Peyer's patch (tissue), 4 donors: ENCODE measurements around the gene HDAC4. TPM values are rescaled to one million over a fixed set of nuclear protein-coding genes. Genes with fewer than 3 reads are reported as not detected.

Experiments
- DNase-seq, 3 donors: peaks; one replicate each; pipeline ENCODE4 v3.0.0-alpha.2; 2017 to 2019
- H3K27ac ChIP-seq, 4 donors: fragments of 200-600 bp; sonication (generic); one replicate each; pipeline ENCODE4 v1.5.1; 2016 to 2019
- H3K27me3 ChIP-seq, 2 donors: fragments of 200-600 bp; sonication (generic); one replicate each; pipeline ENCODE4 v1.5.1; 2019
- H3K36me3 ChIP-seq, 3 donors: fragments of 200-600 bp; sonication (generic); one replicate each; pipeline ENCODE4 v1.5.1; 2016 to 2019
- H3K4me1 ChIP-seq, 4 donors: fragments of 200-600 bp; sonication (generic); one replicate each; pipeline ENCODE4 v1.5.1; 2016 to 2019
- H3K4me3 ChIP-seq, 4 donors: fragments of 200-600 bp; sonication (generic); 1 replicate in 3 of 4; 2 replicates in 1 of 4; pipeline ENCODE4 v1.5.1; 2016 to 2019; ENCODE audit warnings: mild to moderate bottlenecking in 1 of 4
- H3K9me3 ChIP-seq, 4 donors: fragments of 200-600 bp; sonication (generic); one replicate each; pipeline ENCODE4 v1.5.1; 2016 to 2019; ENCODE audit warnings: mild to moderate bottlenecking in 1 of 4
- POLR2A ChIP-seq, 2 donors: fragments of 450-650 bp; IDR thresholded peaks; one replicate each; pipeline ENCODE4 v1.5.1; 2017; ENCODE audit warnings: antibody characterized with exemption in 2 of 2, mild to moderate bottlenecking in 2 of 2, moderate library complexity in 2 of 2
- total RNA-seq, 4 donors: library from RNA; depleted of rRNA; stranded (reverse); fragments of >200 nt; gene quantifications; one replicate each; pipeline ENCODE4 v1.1.0, GENCODE V29; 2016
- TF ChIP-seq, protein P1 (sequence below), 6 experiments: fragments of 450-650 bp in 4 of 6; fragments of 200-600 bp in 2 of 6; sonication (generic) in 1 of 6; IDR thresholded peaks; one replicate each; pipeline ENCODE4 v1.5.1; 2017 to 2019; ENCODE audit warnings: antibody characterized with exemption in 6 of 6, mild to moderate bottlenecking in 3 of 6, moderate library complexity in 1 of 6

HDAC4 gene
- total RNA-seq, 4 donors from 2014 or later, result 28.9 to 198 (median 102) TPM

DNA sequence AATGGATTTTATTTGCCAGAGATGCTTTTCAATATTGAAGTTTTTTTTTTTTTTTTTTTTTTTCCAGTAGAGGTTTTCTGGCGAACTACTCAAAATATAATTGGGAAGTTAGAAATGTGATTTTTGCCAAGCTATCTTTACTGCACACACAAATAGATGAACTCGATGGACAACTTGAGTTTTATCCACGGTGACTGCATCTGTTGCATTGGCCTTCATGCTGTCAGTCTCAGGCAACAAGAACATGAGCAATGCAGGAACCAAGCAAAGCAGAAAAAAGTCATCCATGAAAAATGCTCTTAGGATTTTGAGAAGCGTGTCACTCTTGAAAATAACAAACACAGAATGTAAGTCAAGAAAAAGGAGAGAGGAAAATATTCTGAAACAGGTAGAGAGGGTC is 22.7 kb upstream of the HDAC4 start:
- TF ChIP-seq, protein P1, sequence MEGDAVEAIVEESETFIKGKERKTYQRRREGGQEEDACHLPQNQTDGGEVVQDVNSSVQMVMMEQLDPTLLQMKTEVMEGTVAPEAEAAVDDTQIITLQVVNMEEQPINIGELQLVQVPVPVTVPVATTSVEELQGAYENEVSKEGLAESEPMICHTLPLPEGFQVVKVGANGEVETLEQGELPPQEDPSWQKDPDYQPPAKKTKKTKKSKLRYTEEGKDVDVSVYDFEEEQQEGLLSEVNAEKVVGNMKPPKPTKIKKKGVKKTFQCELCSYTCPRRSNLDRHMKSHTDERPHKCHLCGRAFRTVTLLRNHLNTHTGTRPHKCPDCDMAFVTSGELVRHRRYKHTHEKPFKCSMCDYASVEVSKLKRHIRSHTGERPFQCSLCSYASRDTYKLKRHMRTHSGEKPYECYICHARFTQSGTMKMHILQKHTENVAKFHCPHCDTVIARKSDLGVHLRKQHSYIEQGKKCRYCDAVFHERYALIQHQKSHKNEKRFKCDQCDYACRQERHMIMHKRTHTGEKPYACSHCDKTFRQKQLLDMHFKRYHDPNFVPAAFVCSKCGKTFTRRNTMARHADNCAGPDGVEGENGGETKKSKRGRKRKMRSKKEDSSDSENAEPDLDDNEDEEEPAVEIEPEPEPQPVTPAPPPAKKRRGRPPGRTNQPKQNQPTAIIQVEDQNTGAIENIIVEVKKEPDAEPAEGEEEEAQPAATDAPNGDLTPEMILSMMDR (IDR thresholded peaks at IDR 0.05), result no peak
- no peak for TF ChIP-seq POLR2A (IDR thresholded peaks at IDR 0.05)
- DNase-seq, result no peak
- no peak overlapping the region for H3K27ac ChIP-seq
- no peaks in the 10 kb centered on the region for H3K4me1 ChIP-seq
- H3K36me3 ChIP-seq, result no peaks in the 10 kb centered on the region
- no peaks in the 10 kb centered on the region for H3K9me3 ChIP-seq
- no peaks in the 10 kb centered on the region for H3K27me3 ChIP-seq
- H3K4me3 ChIP-seq, result no peak overlapping the region

DNA sequence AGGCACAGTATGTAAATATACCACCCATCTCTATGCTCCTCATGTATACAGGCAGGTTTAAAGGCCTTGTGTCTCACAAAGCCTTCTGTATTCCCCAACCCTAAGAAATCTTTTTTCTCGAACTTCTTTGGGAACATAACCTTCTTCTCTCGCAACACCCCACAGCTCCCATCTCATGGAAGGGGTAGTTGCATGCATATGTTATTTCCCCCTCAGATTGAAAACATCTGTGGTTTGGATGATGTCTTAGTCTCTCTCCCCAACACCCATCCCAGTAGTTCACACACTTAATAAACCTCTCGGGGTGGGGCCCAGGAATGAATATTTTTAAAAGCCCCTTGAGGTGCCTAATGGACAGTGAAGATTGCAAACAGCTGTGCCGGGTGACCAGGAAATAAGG is 21.0 kb upstream of the HDAC4 start:
- no peaks in the 10 kb centered on the region for H3K9me3 ChIP-seq
- no peak for DNase-seq
- no peak overlapping the region for H3K27ac ChIP-seq
- H3K27me3 ChIP-seq, result no peaks in the 10 kb centered on the region
- H3K36me3 ChIP-seq, result no peaks in the 10 kb centered on the region
- no peak for TF ChIP-seq POLR2A (IDR thresholded peaks at IDR 0.05)
- TF ChIP-seq, protein P1 (IDR thresholded peaks at IDR 0.05), result no peak
- no peak overlapping the region for H3K4me3 ChIP-seq
- H3K4me1 ChIP-seq, result no peaks in the 10 kb centered on the region

DNA sequence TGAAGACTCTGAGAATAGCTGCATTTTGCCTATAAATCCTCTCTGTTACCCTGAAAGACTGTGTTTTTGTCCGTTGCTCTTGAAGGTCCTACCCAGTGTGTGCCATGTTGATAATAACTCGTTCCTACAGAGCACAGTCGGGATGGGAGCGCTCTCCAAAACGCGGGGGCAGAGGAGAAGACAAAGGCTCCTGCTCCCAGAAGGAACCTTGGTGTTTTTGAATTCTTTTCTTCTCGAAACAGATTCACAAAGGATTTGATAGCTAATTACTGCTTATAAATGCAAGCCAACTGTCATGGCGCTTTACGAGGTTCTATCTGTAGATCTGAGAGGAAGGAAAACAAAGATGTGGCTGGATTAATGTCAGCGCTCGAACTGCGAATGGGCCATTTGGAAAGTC is 19.3 kb upstream of the HDAC4 start:
- Histone ChIP-seq H3K9me3 (no peaks in the 10 kb centered on the region), H3K36me3 (no peaks in the 10 kb centered on the region), H3K4me1 (no peaks in the 10 kb centered on the region), H3K27ac (no peak overlapping the region), H3K27me3 (no peaks in the 10 kb centered on the region), H3K4me3 (no peak overlapping the region)
- DNase-seq, result no peak
- TF ChIP-seq, protein P1 (IDR thresholded peaks at IDR 0.05), result no peak
- no peak for TF ChIP-seq POLR2A (IDR thresholded peaks at IDR 0.05)

DNA sequence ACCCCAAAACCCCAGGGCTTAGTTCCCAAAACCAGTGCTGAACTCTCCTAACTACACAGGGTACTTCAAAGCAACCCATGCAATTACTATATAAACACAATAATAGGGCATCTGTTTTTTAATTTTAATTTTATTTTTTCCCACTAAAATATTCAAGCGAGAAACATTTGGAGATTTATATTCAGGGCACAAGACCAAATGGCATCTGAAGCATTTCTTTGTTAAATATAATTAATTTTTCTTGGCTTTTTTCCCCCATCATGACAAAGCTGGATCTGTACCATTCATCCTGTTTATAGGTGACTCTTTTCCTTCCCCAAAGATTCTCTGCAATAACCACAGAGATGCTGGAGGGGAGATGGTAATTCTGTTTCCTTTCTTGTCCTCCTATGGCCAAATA is 18.1 kb upstream of the HDAC4 start:
- TF ChIP-seq POLR2A (IDR thresholded peaks at IDR 0.05), result no peak
- TF ChIP-seq, protein P1 (IDR thresholded peaks at IDR 0.05), result no peak
- Histone ChIP-seq H3K27me3 (no peaks in the 10 kb centered on the region), H3K4me3 (no peak overlapping the region), H3K27ac (no peak overlapping the region), H3K36me3 (no peaks in the 10 kb centered on the region), H3K9me3 (no peaks in the 10 kb centered on the region), H3K4me1 (no peaks in the 10 kb centered on the region)
- DNase-seq, result no peak

DNA sequence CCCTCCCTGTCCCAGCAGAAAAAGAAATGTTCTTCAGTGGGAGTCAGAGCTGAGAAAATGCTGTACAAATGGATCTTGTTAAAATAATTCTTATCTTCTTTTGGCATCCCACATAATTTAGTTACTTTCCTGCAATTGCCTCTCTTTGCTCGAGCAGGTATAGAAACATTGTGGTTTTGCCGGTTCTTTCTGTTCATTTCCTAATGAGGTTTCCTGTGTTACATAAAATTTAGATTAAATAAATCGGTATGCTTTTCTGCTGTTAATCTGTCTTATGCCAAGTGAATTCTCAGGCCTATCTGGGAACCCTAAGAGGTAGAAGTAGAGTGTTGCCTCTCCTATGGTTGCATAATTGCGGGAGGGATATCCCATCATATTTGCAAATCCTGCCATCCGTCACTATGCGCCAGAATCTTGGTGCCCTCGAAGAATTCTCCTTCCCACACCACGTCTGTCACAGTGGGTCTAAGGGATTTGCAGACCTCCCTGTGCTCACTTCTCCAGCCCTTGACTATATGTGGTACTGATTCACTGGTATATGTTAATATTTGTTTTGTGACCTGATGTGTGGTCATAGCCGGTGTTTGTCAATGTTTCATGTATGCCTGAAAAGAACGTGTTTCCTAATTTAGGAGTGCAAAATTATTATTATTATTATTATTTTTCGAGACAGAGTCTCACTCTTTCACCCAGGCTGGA is 12.2 kb upstream of the HDAC4 start:
- TF ChIP-seq, protein P1 (IDR thresholded peaks at IDR 0.05), result no peak
- TF ChIP-seq POLR2A (IDR thresholded peaks at IDR 0.05), result no peak
- no peaks in the 10 kb centered on the region for H3K36me3 ChIP-seq
- DNase-seq, result no peak

More for the DNA sequence above, 12.2 kb upstream of the HDAC4 start:
- H3K27ac ChIP-seq, result no peak overlapping the region
- no peaks in the 10 kb centered on the region for H3K4me1 ChIP-seq
- no peaks in the 10 kb centered on the region for H3K9me3 ChIP-seq
- no peaks in the 10 kb centered on the region for H3K27me3 ChIP-seq
- H3K4me3 ChIP-seq, result no peak overlapping the region
